Measurements from ENCODE around the gene HSF5. TPM values are rescaled to one million over a fixed set of nuclear protein-coding genes. Genes with fewer than 3 reads are reported as not detected.
A peak's percentile ranks its signal among the peaks of the same experiment; 100 is the strongest.

Gene HSF5
- polyA plus RNA-seq, 2 of the 4 experiments (the other 2 are of a cell fraction), result not detected

- TF ChIP-seq RARB (CRISPR knock-in tag; IDR thresholded peaks at IDR 0.05), result no peak
- no peak for TF ChIP-seq EHMT2 (IDR thresholded peaks at IDR 0.05; ENCODE audit: low read depth)
- no peak for TF ChIP-seq E2F6 (IDR thresholded peaks at IDR 0.05; ENCODE audit: borderline replicate concordance, low read depth)
Measured at GRCh38 chr17:58517378-58517927, 29.2 kb upstream of the HSF5 start (continued).

- Histone ChIP-seq H3K27ac (peak overlapping the region; percentile 69 to 87), H3K4me3 (peak overlapping the region; percentile 59), H3K4me2 (peak overlapping the region; percentile 89), H3K9me3 (no peaks in the 10 kb centered on the region), H3K4me1 (peaks cover 15% of the 10 kb centered on the region)
- CTCF ChIA-PET, result interaction anchor here (0.9 to 9.8 kb wide), 6 partner anchors 11 to 200 kb away, joined by 3 to 187 read pairs (median 12); no protein-coding TSS in a partner anchor
- 34% methylated on average over 2 of the region's 2 CpGs for WGBS (ENCODE audit: missing lambda C conversion rate)
- no peak for TF ChIP-seq ZNF302 (CRISPR knock-in tag; IDR thresholded peaks at IDR 0.05)
- no peak for TF ChIP-seq RFX5 (IDR thresholded peaks at IDR 0.05)
- no peak for TF ChIP-seq RAD21 (conservative IDR thresholded peaks at IDR 0.05 in 1 of 2, IDR thresholded peaks at IDR 0.05 in 1 of 2)
- no peak for TF ChIP-seq MAZ (IDR thresholded peaks at IDR 0.05; ENCODE audit: borderline replicate concordance, low read depth, low read length)
- TF ChIP-seq ZSCAN20 (CRISPR knock-in tag; IDR thresholded peaks at IDR 0.05), result no peak
- TF ChIP-seq ATOH8 (CRISPR knock-in tag; IDR thresholded peaks at IDR 0.05; ENCODE audit: low read depth), result no peak
- TF ChIP-seq POLR2AphosphoS2 (conservative IDR thresholded peaks at IDR 0.05; ENCODE audit: low read length), result no peak
- TF ChIP-seq NFE2L2 (conservative IDR thresholded peaks at IDR 0.05; ENCODE audit: low read length), result no peak
- TF ChIP-seq EP300 (IDR thresholded peaks at IDR 0.05), result no peak
- TF ChIP-seq CBX8 (IDR thresholded peaks at IDR 0.05), result no peak
- DNase-seq (ENCODE audit: low read depth in 1 of 2, low spot score in 1 of 2) (no peak), FAIRE-seq (no peak), ATAC-seq (no peak)
- POLR2A ChIA-PET, result interaction anchor here (1.1 to 2.9 kb wide), 2 partner anchors 114 to 115 kb away, joined by 3 to 106 read pairs; no protein-coding TSS in a partner anchor
Measured at GRCh38 chr17:58516644-58517377, 28.6 kb upstream of the HSF5 start.

GRCh38 chr17:58515286-58515685 lies 27.1 kb upstream of the HSF5 start:
- CTCF ChIA-PET, result interaction anchor here (0.8 to 3.1 kb wide), 5 partner anchors 9 to 266 kb away, joined by 3 to 12 read pairs (median 4); no protein-coding TSS in a partner anchor

More at GRCh38 chr17:58515286-58515685, 27.1 kb upstream of the HSF5 start:
- ATAC-seq (no peak), DNase-seq (ENCODE audit: low read depth in 1 of 2, low spot score in 1 of 2) (no peak), FAIRE-seq (no peak)
- WGBS (ENCODE audit: missing lambda C conversion rate), result 79% methylated on average over 2 of the region's 2 CpGs
- no peak overlapping the region for H3K27ac ChIP-seq
- TF ChIP-seq HOXA7 (CRISPR knock-in tag; IDR thresholded peaks at IDR 0.05), result no peak
- no peak for TF ChIP-seq ATOH8 (CRISPR knock-in tag; IDR thresholded peaks at IDR 0.05; ENCODE audit: low read depth)
- no peak for TF ChIP-seq BHLHE40 (IDR thresholded peaks at IDR 0.05; ENCODE audit: low read depth, low read length)
- no peak for TF ChIP-seq HDAC2 (IDR thresholded peaks at IDR 0.05)
- TF ChIP-seq RARB (CRISPR knock-in tag; IDR thresholded peaks at IDR 0.05), result no peak
- TF ChIP-seq GATA3 (IDR thresholded peaks at IDR 0.05; ENCODE audit: borderline replicate concordance), result no peak
- TF ChIP-seq HOXB13 (CRISPR knock-in tag; IDR thresholded peaks at IDR 0.05; ENCODE audit: low read depth), result no peak
- TF ChIP-seq JUN (IDR thresholded peaks at IDR 0.05), result no peak
- TF ChIP-seq HEYL (CRISPR knock-in tag; IDR thresholded peaks at IDR 0.05), result no peak
- no peak overlapping the region for H3K4me3 ChIP-seq
- peaks cover 15% of the 10 kb centered on the region for H3K4me1 ChIP-seq
- H3K4me2 ChIP-seq, result no peak overlapping the region
- POLR2A ChIA-PET, result interaction anchor here (2.5 kb wide), 1 partner anchor 116 kb away, joined by 24 read pairs; no protein-coding TSS in a partner anchor
- H3K9me3 ChIP-seq, result no peaks in the 10 kb centered on the region

Data from A549 (cell line).